A549 (cell line): Measurements from ENCODE around the gene CHD8. TPM values are rescaled to one million over a fixed set of nuclear protein-coding genes. Genes with fewer than 3 reads are reported as not detected.

Source experiments
- ATAC-seq, 2 experiments: fragments of 200-7000 bp in 1 of 2; fragments of >200 bp in 1 of 2; cut with Nextera tagmentation in 1 of 2; cut with Tn5 transposase in 1 of 2; 3 replicates each; pipeline versions ENCODE4 v1.8.0 to v1.9.1; 2018 to 2020; ENCODE audit warnings: mild to moderate bottlenecking in 1 of 2, moderate library complexity in 1 of 2
- CTCF ChIA-PET: fragments of 300-600 bp; sonication (Branson Sonifier 250); formaldehyde crosslinking; extraction: SDS; loops from one replicate; lab custom pipeline; 2021; ENCODE audit warnings: antibody characterized with exemption, inconsistent platforms; lab: Yijun Ruan, JAX
- POLR2A ChIA-PET: fragments of 350-600 bp; formaldehyde crosslinking; extraction: SDS; loops from one replicate; lab custom pipeline; 2021; ENCODE audit warnings: antibody characterized with exemption, inconsistent platforms; lab: Yijun Ruan, JAX
- DNase-seq, 2 experiments: peaks; one replicate each; pipeline versions ENCODE4 v3.0.0 to v3.0.0-alpha.2; 2011 to 2016; ENCODE audit warnings: low read depth in 1 of 2, low spot score in 1 of 2
- FAIRE-seq: peaks from 2 replicates; lab custom pipeline; 2011; peaks lifted over from hg19 to GRCh38; lab: Jason Lieb, UNC
- H3K27ac ChIP-seq, 2 experiments: fragments of >200 bp; sonication (Bioruptor Twin); formaldehyde crosslinking; 3 replicates each; pipeline ENCODE4 v1.5.1; 2016 to 2017
- H3K4me1 ChIP-seq: fragments of >200 bp; sonication (Bioruptor Twin); formaldehyde crosslinking; 3 replicates; pipeline ENCODE4 v1.6.1; 2016
- H3K4me2 ChIP-seq: fragments of >200 bp; sonication (Bioruptor Twin); formaldehyde crosslinking; 3 replicates; pipeline ENCODE4 v1.6.1; 2016
- H3K4me3 ChIP-seq: fragments of >200 bp; sonication (Bioruptor Twin); formaldehyde crosslinking; 3 replicates; pipeline ENCODE4 v1.5.1; 2016
- H3K9me3 ChIP-seq: fragments of >200 bp; sonication (Bioruptor Twin); formaldehyde crosslinking; 3 replicates; pipeline ENCODE4 v1.6.1; 2016
- BHLHE40 ChIP-seq: IDR thresholded peaks from 2 replicates; pipeline ENCODE4 v1.6.1; 2012; ENCODE audit warnings: low read depth, low read length, inconsistent platforms
- CBX2 ChIP-seq: fragments of 200-600 bp; sonication (generic); IDR thresholded peaks from 2 replicates; pipeline ENCODE4 v1.6.1; 2016; ENCODE audit warnings: low read depth, mild to moderate bottlenecking, borderline replicate concordance
- CBX8 ChIP-seq: fragments of 200-600 bp; sonication (generic); IDR thresholded peaks from 2 replicates; pipeline ENCODE4 v1.6.1; 2016
- CEBPB ChIP-seq, 2 experiments: fragments of >200 bp in 1 of 2; sonication (Bioruptor Twin) in 1 of 2; formaldehyde crosslinking in 1 of 2; IDR thresholded peaks; 2 replicates each; pipeline ENCODE4 v1.6.1; 2012 to 2016
- CHD2 ChIP-seq: fragments of 150-350 bp; IDR thresholded peaks from 2 replicates; pipeline ENCODE4 v1.6.1; 2014; ENCODE audit warnings: low read length; ENCODE audit not compliant: partially characterized antibody
- ESRRA ChIP-seq: fragments of 150-350 bp; IDR thresholded peaks from 2 replicates; pipeline ENCODE4 v1.6.1; 2014; ENCODE audit warnings: mild to moderate bottlenecking, low read length, borderline replicate concordance
- FOSB ChIP-seq: fragments of 250-450 bp; sonication (Bioruptor Pico); IDR thresholded peaks from 2 replicates; pipeline ENCODE4 v1.5.0; 2020; ENCODE audit warnings: mild to moderate bottlenecking, moderate library complexity
- HDAC2 ChIP-seq: fragments of 200-600 bp; sonication (generic); IDR thresholded peaks from 2 replicates; pipeline ENCODE4 v1.6.1; 2016
- HEYL ChIP-seq: fragments of 250-450 bp; sonication (Bioruptor Pico); IDR thresholded peaks from 2 replicates; pipeline ENCODE4 v1.8.0; 2021; ENCODE audit warnings: mild to moderate bottlenecking, moderate library complexity
- JUN ChIP-seq, 2 experiments: fragments of >200 bp; sonication (Bioruptor Twin); formaldehyde crosslinking; IDR thresholded peaks; 2 replicates in 1 of 2; 3 replicates in 1 of 2; pipeline ENCODE4 v1.6.1; 2016 to 2017
- JUNB ChIP-seq: fragments of >200 bp; sonication (Bioruptor Twin); formaldehyde crosslinking; IDR thresholded peaks from 2 replicates; pipeline ENCODE4 v1.6.1; 2016
- KDM1A ChIP-seq: fragments of 200-600 bp; sonication (generic); IDR thresholded peaks from 2 replicates; pipeline ENCODE4 v1.6.1; 2016; ENCODE audit warnings: low read depth, mild to moderate bottlenecking
- NFE2L2 ChIP-seq: fragments of 150-350 bp; conservative IDR thresholded peaks from 2 replicates; pipeline ENCODE4 v1.6.1; 2014; ENCODE audit warnings: low read length
- RAD21 ChIP-seq, 2 experiments: fragments of >200 bp in 1 of 2; sonication (Bioruptor Twin) in 1 of 2; formaldehyde crosslinking in 1 of 2; IDR thresholded peaks in 1 of 2; conservative IDR thresholded peaks in 1 of 2; 2 replicates in 1 of 2; 3 replicates in 1 of 2; pipeline ENCODE4 v1.6.1; 2012 to 2018; ENCODE audit warnings: inconsistent platforms in 1 of 2
- RARB ChIP-seq: fragments of 250-450 bp; sonication (Bioruptor Pico); IDR thresholded peaks from 2 replicates; pipeline ENCODE4 v1.8.0; 2021; ENCODE audit warnings: mild to moderate bottlenecking, moderate library complexity
- RCOR1 ChIP-seq: fragments of 150-350 bp; IDR thresholded peaks from 2 replicates; pipeline ENCODE4 v1.6.1; 2014; ENCODE audit warnings: antibody characterized with exemption, low read length, low read depth
- REST ChIP-seq: fragments of 200-600 bp; sonication (generic); IDR thresholded peaks from 2 replicates; pipeline ENCODE4 v1.6.1; 2016; ENCODE audit warnings: antibody characterized with exemption, mild to moderate bottlenecking, moderate library complexity
- RFX5 ChIP-seq: fragments of 450-650 bp; IDR thresholded peaks from 2 replicates; pipeline ENCODE4 v1.7.1; 2014; ENCODE audit warnings: antibody characterized with exemption, mild to moderate bottlenecking, moderate library complexity
- SMC3 ChIP-seq: fragments of >200 bp; sonication (Bioruptor Twin); formaldehyde crosslinking; IDR thresholded peaks from 3 replicates; pipeline ENCODE4 v1.6.1; 2018; ENCODE audit warnings: inconsistent platforms
- TFCP2L1 ChIP-seq: fragments of 250-450 bp; sonication (Bioruptor Pico); IDR thresholded peaks from 2 replicates; pipeline ENCODE4 v1.5.0; 2021; ENCODE audit warnings: mild to moderate bottlenecking
- ZSCAN20 ChIP-seq: fragments of 250-450 bp; sonication (Bioruptor Pico); IDR thresholded peaks from 2 replicates; pipeline ENCODE4 v1.8.0; 2022; ENCODE audit warnings: mild to moderate bottlenecking, moderate library complexity
- WGBS: methylation state at CpG from one replicate; pipeline ENCODE4 v1.1.6; 2017; ENCODE audit errors: missing lambda C conversion rate; 5-methylcytosine and 5-hydroxymethylcytosine counted together
- polyA plus RNA-seq, 4 experiments: library from polyadenylated mRNA; depleted of rRNA in 3 of 4; stranded (reverse); fragments of >200 nt; fragmentation: RNase III in 1 of 4; extraction: RNeasy Plus Mini Kit Qiagen cat#74134 plus additional on column Dnase treatment in 1 of 4; gene quantifications; 2 replicates in 3 of 4; 3 replicates in 1 of 4; pipeline ENCODE4 v1.2.3, GENCODE V29; 2011 to 2017
- TF ChIP-seq, protein P1 (sequence below): fragments of >200 bp; sonication (Bioruptor Twin); formaldehyde crosslinking; IDR thresholded peaks from 3 replicates; pipeline ENCODE4 v1.6.1; 2016
- TF ChIP-seq, protein P2 (sequence below): IDR thresholded peaks from 2 replicates; pipeline ENCODE4 v1.6.1; 2012; ENCODE audit warnings: low read depth, borderline replicate concordance
- TF ChIP-seq, protein P3 (sequence below): fragments of >200 bp; sonication (Bioruptor Twin); formaldehyde crosslinking; IDR thresholded peaks from 3 replicates; pipeline ENCODE4 v1.5.1; 2016

Gene CHD8
- polyA plus RNA-seq, 2 of the 4 experiments (the other 2 are of a cell fraction) = 28.5 to 36.8 TPM

- Histone ChIP-seq H3K4me2 (no peak overlapping the region), H3K4me3 (no peak overlapping the region), H3K27ac (no peak overlapping the region), H3K9me3 (no peaks in the 10 kb centered on the region), H3K4me1 (no peaks in the 10 kb centered on the region)
- POLR2A ChIA-PET = no interaction called here
- 94% methylated on average over 2 of the region's 2 CpGs for WGBS
- FAIRE-seq (no peak), DNase-seq (no peak), ATAC-seq (no peak; a peak in 1 of 6 replicates)
- CTCF ChIA-PET = interaction anchor here (1.2 to 2.0 kb wide), 3 partner anchors 9 to 21 kb away, joined by 3 to 6 read pairs (median 4); no protein-coding TSS in a partner anchor
- TF ChIP-seq NFE2L2 (no peak), CHD2 (no peak), HDAC2 (no peak), SMC3 (no peak), ZSCAN20 (CRISPR knock-in tag) (no peak), REST (no peak), RFX5 (no peak), JUN (IDR thresholded peaks at IDR 0.05) (no peak), FOSB (CRISPR knock-in tag) (no peak), CBX2 (no peak), CBX8 (no peak), KDM1A (no peak), RCOR1 (no peak), ESRRA (no peak), JUNB (no peak), CEBPB (IDR thresholded peaks at IDR 0.05) (no peak)
- TF ChIP-seq, protein P1, sequence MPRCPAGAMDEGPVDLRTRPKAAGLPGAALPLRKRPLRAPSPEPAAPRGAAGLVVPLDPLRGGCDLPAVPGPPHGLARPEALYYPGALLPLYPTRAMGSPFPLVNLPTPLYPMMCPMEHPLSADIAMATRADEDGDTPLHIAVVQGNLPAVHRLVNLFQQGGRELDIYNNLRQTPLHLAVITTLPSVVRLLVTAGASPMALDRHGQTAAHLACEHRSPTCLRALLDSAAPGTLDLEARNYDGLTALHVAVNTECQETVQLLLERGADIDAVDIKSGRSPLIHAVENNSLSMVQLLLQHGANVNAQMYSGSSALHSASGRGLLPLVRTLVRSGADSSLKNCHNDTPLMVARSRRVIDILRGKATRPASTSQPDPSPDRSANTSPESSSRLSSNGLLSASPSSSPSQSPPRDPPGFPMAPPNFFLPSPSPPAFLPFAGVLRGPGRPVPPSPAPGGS = no peak
- TF ChIP-seq, protein P2, sequence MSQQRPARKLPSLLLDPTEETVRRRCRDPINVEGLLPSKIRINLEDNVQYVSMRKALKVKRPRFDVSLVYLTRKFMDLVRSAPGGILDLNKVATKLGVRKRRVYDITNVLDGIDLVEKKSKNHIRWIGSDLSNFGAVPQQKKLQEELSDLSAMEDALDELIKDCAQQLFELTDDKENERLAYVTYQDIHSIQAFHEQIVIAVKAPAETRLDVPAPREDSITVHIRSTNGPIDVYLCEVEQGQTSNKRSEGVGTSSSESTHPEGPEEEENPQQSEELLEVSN = no peak
Observed at GRCh38 chr14:21347201-21347600, 108.7 kb downstream of the CHD8 start.

GRCh38 chr14:21346532-21347135 lies 109.3 kb downstream of the CHD8 start:
- Histone ChIP-seq H3K4me3 (no peak overlapping the region), H3K9me3 (no peaks in the 10 kb centered on the region), H3K4me2 (no peak overlapping the region), H3K27ac (no peak overlapping the region), H3K4me1 (no peaks in the 10 kb centered on the region)
- DNase-seq (no peak), FAIRE-seq (no peak), ATAC-seq (no peak; a peak in 1 of 6 replicates)
- CTCF ChIA-PET = interaction anchor here (1.2 to 2.0 kb wide), 3 partner anchors 10 to 21 kb away, joined by 3 to 6 read pairs (median 4); no protein-coding TSS in a partner anchor
- POLR2A ChIA-PET = no interaction called here
- WGBS = 71% methylated on average over 2 of the region's 2 CpGs
- TF ChIP-seq TFCP2L1 (CRISPR knock-in tag) (no peak), ESRRA (no peak), CBX2 (no peak), RAD21 (conservative IDR thresholded peaks at IDR 0.05 in 1 of 2, IDR thresholded peaks at IDR 0.05 in 1 of 2) (no peak), HEYL (no peak), RARB (no peak), BHLHE40 (no peak), REST (no peak)
- TF ChIP-seq, protein P2 = no peak
- TF ChIP-seq, protein P3, sequence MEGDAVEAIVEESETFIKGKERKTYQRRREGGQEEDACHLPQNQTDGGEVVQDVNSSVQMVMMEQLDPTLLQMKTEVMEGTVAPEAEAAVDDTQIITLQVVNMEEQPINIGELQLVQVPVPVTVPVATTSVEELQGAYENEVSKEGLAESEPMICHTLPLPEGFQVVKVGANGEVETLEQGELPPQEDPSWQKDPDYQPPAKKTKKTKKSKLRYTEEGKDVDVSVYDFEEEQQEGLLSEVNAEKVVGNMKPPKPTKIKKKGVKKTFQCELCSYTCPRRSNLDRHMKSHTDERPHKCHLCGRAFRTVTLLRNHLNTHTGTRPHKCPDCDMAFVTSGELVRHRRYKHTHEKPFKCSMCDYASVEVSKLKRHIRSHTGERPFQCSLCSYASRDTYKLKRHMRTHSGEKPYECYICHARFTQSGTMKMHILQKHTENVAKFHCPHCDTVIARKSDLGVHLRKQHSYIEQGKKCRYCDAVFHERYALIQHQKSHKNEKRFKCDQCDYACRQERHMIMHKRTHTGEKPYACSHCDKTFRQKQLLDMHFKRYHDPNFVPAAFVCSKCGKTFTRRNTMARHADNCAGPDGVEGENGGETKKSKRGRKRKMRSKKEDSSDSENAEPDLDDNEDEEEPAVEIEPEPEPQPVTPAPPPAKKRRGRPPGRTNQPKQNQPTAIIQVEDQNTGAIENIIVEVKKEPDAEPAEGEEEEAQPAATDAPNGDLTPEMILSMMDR = no peak
